Measurements from ENCODE around the gene HNRNPA1L2.

The HNRNPA1L2 gene

GRCh38 chr13:52599848-52600603 lies 42.2 kb upstream of the HNRNPA1L2 start (continued):
- TF ChIP-seq, protein P1, sequence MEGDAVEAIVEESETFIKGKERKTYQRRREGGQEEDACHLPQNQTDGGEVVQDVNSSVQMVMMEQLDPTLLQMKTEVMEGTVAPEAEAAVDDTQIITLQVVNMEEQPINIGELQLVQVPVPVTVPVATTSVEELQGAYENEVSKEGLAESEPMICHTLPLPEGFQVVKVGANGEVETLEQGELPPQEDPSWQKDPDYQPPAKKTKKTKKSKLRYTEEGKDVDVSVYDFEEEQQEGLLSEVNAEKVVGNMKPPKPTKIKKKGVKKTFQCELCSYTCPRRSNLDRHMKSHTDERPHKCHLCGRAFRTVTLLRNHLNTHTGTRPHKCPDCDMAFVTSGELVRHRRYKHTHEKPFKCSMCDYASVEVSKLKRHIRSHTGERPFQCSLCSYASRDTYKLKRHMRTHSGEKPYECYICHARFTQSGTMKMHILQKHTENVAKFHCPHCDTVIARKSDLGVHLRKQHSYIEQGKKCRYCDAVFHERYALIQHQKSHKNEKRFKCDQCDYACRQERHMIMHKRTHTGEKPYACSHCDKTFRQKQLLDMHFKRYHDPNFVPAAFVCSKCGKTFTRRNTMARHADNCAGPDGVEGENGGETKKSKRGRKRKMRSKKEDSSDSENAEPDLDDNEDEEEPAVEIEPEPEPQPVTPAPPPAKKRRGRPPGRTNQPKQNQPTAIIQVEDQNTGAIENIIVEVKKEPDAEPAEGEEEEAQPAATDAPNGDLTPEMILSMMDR (tag by site-specific recombination; IDR thresholded peaks at IDR 0.05), result peak; percentile 29; the same call in 1 of the 2 replicates
- no peak for TF ChIP-seq OVOL3 (tag by site-specific recombination; IDR thresholded peaks at IDR 0.05)
- no peak for TF ChIP-seq ZNF18 (tag by site-specific recombination; IDR thresholded peaks at IDR 0.05)
- TF ChIP-seq KLF16 (tag by site-specific recombination; IDR thresholded peaks at IDR 0.05), result no peak
- no peak for TF ChIP-seq ZNF132 (tag by site-specific recombination; IDR thresholded peaks at IDR 0.05; ENCODE audit: borderline replicate concordance)
- TF ChIP-seq ZNF155 (tag by site-specific recombination; IDR thresholded peaks at IDR 0.05), result no peak
- TF ChIP-seq ZNF513 (tag by site-specific recombination; IDR thresholded peaks at IDR 0.05), result no peak
- no peak for TF ChIP-seq ZNF548 (tag by site-specific recombination; IDR thresholded peaks at IDR 0.05)
- TF ChIP-seq ZNF2 (tag by site-specific recombination; IDR thresholded peaks at IDR 0.05), result no peak
- TF ChIP-seq ZNF664 (tag by site-specific recombination; IDR thresholded peaks at IDR 0.05), result no peak
- TF ChIP-seq, protein P2, sequence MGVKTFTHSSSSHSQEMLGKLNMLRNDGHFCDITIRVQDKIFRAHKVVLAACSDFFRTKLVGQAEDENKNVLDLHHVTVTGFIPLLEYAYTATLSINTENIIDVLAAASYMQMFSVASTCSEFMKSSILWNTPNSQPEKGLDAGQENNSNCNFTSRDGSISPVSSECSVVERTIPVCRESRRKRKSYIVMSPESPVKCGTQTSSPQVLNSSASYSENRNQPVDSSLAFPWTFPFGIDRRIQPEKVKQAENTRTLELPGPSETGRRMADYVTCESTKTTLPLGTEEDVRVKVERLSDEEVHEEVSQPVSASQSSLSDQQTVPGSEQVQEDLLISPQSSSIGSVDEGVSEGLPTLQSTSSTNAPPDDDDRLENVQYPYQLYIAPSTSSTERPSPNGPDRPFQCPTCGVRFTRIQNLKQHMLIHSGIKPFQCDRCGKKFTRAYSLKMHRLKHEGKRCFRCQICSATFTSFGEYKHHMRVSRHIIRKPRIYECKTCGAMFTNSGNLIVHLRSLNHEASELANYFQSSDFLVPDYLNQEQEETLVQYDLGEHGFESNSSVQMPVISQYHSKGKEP (tag by site-specific recombination; IDR thresholded peaks at IDR 0.05), result no peak
- TF ChIP-seq, protein P3, sequence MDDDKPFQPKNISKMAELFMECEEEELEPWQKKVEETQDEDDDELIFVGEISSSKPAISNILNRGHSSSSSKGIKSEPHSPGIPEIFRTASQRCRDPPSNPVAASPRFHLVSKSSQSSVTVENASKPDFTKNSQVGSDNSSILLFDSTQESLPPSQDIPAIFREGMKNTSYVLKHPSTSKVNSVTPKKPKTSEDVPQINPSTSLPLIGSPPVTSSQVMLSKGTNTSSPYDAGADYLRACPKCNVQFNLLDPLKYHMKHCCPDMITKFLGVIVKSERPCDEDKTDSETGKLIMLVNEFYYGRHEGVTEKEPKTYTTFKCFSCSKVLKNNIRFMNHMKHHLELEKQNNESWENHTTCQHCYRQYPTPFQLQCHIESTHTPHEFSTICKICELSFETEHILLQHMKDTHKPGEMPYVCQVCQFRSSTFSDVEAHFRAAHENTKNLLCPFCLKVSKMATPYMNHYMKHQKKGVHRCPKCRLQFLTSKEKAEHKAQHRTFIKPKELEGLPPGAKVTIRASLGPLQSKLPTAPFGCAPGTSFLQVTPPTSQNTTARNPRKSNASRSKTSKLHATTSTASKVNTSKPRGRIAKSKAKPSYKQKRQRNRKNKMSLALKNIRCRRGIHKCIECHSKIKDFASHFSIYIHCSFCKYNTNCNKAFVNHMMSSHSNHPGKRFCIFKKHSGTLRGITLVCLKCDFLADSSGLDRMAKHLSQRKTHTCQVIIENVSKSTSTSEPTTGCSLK (tag by site-specific recombination; IDR thresholded peaks at IDR 0.05), result no peak
- TF ChIP-seq ZNF473 (tag by site-specific recombination; IDR thresholded peaks at IDR 0.05), result no peak
- no peak for TF ChIP-seq ZNF211 (tag by site-specific recombination; IDR thresholded peaks at IDR 0.05; ENCODE audit: low read depth)
- no peak for TF ChIP-seq ZNF112 (tag by site-specific recombination; IDR thresholded peaks at IDR 0.05)
- TF ChIP-seq ZNF596 (tag by site-specific recombination; IDR thresholded peaks at IDR 0.05), result no peak
- no peak for TF ChIP-seq ZNF138 (tag by site-specific recombination; IDR thresholded peaks at IDR 0.05; ENCODE audit: borderline replicate concordance)
- peak; percentile 66; the same call in 1 of the 2 replicates for TF ChIP-seq ZFP37 (tag by site-specific recombination; IDR thresholded peaks at IDR 0.05)
- no peak for TF ChIP-seq ZNF792 (tag by site-specific recombination; IDR thresholded peaks at IDR 0.05)
- TF ChIP-seq ZNF837 (tag by site-specific recombination; IDR thresholded peaks at IDR 0.05), result no peak
- TF ChIP-seq ZBTB20 (tag by site-specific recombination; IDR thresholded peaks at IDR 0.05), result peak; percentile 48; the same call in 1 of the 2 replicates
- no peak for TF ChIP-seq ZNF350 (tag by site-specific recombination; IDR thresholded peaks at IDR 0.05)
- TF ChIP-seq, protein P4, sequence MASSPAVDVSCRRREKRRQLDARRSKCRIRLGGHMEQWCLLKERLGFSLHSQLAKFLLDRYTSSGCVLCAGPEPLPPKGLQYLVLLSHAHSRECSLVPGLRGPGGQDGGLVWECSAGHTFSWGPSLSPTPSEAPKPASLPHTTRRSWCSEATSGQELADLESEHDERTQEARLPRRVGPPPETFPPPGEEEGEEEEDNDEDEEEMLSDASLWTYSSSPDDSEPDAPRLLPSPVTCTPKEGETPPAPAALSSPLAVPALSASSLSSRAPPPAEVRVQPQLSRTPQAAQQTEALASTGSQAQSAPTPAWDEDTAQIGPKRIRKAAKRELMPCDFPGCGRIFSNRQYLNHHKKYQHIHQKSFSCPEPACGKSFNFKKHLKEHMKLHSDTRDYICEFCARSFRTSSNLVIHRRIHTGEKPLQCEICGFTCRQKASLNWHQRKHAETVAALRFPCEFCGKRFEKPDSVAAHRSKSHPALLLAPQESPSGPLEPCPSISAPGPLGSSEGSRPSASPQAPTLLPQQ (tag by site-specific recombination; IDR thresholded peaks at IDR 0.05), result no peak
- TF ChIP-seq ZNF433 (tag by site-specific recombination; IDR thresholded peaks at IDR 0.05; ENCODE audit: low read depth), result no peak
